HG03280 (cell line): Measurements from ENCODE around the gene PLSCR5.

Experiments used
- ATAC-seq: cut with Tn5 transposase; IDR thresholded peaks from one replicate; pipeline ENCODE4 v1.9.1; 2021; ENCODE audit warnings: mild to moderate bottlenecking, moderate library complexity; ENCODE audit not compliant: unreplicated experiment

The PLSCR5 gene, protein sequence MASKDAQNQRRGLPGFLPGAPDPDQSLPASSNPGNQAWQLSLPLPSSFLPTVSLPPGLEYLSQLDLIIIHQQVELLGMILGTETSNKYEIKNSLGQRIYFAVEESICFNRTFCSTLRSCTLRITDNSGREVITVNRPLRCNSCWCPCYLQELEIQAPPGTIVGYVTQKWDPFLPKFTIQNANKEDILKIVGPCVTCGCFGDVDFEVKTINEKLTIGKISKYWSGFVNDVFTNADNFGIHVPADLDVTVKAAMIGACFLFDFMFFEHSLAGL

DNA sequence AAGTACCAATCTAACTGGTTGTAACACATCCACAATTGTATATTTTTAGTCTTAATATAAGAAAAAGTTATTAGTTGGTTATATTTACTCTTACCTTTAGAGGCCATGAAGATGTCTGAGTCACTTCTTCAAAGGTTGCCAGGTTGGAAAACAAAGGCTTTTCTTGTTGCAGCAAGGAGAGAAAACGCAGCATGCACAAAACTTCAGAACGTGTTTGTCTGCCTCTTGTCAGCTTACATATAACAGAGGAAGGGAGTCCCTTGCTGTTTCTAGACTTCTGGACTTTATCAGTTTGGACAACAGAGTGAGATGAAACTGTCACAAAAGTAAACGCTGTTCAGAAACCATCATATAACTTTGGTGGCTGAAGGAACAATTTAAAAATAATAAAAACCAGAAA, at the start of gene PLSCR5:
PLSCR5 (minus strand) TSS at position 241 of the 400 bp plus-strand sequence; CDS start at position 107, 134 bp downstream.
- no peak for ATAC-seq

DNA sequence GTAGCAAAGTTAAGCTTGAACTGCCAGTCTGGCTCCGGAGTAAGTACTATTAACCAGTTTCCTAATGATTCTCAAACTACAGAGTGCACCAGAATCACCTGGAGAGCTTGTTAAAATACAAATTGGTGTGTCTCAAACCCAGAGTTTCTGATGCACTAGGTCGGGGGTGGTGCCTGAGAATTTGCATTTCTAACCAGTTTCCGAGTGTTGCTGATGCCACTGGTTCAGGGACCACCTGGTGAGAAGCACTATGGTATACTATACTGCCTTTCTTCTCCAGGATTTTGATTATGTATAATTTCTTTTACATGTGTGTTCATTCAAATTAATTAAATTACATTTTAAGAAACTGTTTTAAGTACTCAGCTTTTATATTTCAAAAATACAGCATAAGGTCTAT, 48.8 kb upstream of the PLSCR5 start:
- no peak for ATAC-seq

DNA sequence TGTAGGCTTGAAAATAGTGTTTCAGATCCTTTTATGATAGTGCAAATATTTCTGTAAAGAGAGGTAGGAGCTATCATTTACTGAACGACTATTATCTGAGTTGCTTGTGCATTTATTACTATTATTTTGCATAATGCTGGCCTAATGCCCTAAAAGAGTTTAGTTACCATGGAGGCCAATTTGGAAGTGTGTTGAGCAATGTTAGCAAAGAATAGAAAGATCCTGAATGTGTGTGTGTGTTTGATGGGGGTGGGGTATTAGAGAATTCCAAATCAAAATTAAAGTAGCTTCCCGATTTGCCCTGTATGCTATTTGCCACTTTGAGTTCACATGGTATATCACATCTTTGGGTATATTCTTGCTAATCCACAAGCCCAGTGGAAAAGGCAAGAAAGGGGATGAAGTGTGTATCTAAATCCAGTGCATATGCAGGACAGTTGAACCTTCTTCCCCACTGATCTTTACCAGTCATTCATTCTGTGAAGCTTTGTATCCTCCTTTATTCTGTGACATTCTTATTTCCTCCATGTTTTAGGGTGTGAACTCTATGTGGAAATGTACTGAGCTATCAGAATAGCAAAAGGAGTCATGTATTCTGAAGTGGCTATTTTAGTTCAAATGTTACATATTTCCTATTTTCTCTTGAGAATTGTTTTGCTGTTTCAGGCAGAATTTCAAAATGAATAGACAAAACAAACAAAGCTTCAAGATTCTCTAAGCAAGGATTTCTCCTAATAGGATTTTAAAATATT, 45.7 kb upstream of the PLSCR5 start:
- no peak for ATAC-seq

DNA sequence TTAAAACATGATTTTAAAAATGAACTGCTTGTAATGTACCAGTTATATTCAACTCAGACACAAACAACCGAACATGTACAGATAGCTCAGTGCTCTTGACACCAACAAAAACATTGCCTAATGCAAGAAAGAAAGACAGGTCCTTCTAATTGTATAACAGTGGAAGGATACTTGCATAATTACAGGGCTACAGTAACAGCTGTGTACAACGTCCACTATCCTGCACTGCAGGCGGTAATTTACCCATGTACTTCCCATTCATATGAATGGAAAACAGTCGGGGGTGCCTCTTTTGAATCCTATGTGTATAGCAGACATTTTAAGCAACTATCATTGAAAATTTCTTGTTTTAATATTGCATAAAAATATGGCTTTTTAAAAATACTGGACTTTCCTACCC, 41.1 kb upstream of the PLSCR5 start:
- no peak for ATAC-seq

DNA sequence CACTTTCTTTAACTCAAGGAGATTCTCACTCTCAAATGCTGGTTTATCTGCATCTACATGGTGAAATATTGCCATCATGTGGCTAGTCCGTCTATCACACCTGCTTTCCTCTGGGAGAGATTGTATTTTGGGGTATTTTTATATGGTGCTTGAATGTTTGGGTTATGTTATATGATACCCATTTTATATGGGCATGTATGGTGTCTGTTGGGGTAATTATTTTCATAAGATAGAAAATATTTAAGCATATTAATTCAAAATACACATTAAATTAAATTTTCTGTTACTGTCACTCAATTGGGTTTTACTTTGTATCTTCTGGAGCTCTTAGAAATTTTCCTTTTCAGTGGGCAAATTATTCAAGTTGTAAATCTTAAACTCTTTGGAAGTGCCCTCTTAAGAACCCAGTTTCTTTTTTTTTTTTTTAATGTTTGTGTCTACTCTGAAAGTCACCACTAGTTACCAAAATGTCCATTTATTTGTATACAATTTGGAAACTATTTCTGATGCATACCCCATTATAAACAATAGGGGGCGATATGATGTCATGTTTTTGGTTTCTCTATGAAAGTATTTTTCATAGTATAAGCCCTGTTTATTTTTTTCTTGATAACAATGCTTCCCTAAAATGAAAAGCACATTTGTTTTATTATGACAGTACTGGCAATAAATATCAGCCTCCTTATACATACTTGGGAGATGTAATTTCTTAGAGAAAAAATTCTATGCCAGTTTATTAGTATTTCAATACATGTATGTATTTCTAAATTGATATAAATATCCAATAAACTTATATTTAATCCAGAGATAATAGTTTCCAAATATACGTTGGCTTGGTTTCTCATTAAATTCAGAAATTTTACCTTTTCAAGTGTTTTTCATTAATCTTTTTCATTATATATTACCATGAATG, 36.1 kb upstream of the PLSCR5 start:
- ATAC-seq: peak; percentile 74

DNA sequence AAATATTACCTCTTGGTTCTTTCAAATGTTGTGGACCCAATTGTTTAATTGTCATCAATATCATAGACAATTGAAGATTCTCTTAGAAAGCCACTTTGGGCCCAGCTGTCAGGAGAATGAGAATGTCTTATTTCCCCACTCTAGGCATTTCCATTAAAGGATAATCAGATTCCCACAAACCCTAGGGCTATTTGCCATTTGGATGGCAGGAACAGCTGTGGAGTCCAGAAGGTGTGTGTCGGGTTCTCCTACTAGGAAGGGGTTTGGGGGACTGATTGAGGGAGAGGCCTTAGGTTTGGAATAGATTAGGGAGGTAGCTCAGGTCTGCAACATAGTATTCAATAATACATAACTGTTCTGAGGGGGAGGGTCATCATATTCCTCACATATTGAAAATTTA, 35.2 kb upstream of the PLSCR5 start:
- ATAC-seq: no peak

DNA sequence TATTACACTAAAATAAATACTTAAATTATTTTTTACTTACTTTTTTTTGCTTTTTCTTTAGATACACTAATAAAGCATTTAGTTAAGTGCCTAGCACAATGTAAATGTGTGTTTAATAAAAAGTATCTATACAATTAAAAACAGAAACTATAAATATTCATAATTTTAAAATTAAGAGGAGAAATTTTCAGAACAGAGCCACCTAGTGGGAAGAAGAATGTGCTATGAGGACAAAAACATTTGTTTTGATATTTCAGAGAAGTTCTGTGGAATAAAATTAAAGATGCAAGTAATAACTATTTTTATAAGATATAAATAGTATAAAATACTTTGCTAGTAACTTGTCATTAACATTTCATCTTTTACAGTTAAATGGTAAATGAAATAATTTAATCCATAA, 33.6 kb upstream of the PLSCR5 start:
- ATAC-seq: no peak

DNA sequence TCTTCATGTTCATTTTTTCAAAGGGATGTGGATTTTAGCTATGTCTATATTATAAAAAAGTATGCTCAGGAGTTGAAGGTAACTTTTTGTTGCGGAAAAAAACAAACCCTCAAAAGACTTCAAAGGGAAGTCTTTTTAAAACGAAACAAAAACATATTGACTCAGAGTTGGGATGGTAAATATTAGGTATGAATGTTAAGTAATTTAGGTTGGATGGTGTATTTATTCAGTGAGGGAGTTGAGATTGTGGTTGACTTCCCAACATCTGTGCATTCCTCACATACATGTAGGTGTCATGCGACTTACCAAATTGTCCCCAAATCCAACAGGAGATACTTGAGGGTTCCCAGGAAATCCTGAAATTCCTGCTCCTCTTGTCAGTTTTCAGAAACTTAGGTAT, 32.7 kb upstream of the PLSCR5 start:
- no peak for ATAC-seq

DNA sequence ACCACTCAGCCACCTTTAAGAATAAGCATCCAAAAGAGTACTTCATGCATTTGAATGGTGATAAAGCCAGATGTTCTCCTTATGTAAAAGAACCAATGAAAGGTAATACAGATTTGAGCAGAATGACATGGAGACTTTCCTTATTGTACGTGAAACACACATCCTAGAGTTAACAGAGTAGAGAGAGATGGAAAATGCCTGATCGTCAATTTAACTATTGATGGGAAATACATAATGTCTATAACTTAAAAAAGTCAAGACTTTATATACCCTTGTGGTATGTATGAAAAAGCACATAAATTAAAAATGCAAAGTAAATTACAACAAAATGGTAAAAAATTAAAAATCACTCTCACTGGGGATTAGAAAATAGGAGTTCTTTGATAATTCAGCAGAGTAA, 31.7 kb upstream of the PLSCR5 start:
- ATAC-seq: no peak

DNA sequence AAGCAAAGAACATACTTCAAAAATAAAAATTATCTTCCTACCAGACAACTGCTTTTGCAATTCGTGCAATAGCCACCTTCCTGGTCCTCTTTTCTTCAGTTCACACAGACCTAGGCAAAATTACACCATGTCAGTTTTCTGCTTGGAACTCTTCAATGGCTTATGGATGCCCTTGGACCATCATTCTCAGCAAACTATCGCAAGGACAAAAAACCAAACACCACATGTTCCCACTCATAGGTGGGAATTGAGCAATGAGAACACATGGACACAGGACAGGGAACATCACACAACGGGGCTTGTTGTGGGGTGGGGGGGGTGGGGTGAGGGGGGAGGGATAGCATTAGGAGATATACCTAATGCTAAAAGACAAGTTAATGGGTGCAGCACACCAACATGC, 29.2 kb upstream of the PLSCR5 start:
- no peak for ATAC-seq

DNA sequence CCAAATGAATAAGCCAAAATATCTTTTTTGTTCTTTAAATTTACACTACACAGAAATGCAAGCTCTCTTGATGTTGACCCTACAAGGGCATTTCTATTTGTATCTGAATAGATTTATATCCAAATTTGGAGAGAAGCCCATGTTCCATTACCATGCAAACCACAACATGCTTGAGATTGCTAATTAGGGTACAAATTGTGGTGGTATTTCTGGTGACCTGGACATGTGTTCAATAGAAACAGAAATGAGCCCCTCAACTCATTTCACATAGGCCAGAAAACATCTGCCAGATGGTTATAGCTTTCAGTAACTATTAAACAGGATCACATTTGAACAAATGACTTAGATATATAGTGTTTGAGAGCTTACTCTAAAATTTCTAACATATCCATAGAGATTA, 23.5 kb upstream of the PLSCR5 start:
- ATAC-seq: no peak

DNA sequence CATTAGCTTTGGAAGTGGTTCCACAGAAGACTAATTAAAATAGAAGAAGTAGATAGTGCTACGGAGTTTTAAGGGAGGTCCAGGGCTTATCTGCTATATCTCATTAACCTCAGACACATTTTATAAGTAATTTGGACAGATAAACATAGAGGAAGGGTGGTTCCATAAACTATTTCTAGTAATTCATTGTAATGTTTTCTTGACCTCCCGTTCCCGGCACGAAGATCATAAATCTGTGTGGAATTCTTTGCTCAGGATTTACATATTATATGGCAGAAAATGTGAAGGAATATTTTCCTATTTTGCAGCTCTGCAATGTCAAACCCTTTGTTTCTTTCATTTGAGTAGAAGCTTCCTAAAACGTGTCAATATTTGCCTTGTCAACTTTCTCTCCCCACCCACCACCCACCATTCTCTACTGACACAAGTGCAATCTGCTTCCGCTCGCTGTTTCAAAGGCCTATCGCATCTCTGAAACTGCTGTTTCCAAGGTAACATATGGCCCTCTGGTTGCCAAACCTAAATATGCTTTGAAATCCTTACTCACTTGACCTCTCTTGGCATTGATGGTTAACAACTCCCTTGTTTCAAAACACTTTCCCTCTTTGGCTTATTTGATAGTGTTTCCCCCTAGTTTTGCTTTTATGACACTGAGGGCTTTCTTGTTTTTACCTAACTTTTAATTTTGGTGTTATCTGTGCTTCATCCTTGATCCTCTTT, 21.4 kb upstream of the PLSCR5 start:
- ATAC-seq: no peak

DNA sequence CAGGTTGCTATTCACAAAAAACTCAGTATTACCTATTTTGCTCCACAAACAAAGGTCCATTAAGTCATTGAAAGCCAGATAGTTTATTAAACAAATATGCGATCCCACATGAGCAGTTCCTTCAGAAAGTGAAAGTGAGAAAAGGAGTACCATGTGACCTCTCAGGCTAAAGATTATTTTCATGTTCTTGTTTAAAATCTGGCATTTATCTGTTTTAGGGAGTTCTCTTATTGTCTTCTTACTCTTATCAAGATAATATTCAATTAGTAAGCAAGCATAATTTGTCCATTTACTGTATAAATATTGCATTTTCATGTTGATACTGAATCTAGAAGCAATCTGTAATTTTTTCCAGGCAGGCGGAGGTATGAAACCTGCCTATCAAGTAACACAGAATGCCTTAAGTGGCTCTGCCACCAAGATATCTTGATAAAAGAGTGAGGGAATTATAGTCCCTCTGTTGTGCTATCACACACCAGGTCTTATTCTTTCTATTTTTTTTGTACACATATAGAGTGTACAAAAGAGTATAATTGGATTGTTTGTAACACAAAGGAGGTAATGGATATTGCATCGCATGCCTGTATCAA, 20.1 kb upstream of the PLSCR5 start:
- ATAC-seq: no peak

DNA sequence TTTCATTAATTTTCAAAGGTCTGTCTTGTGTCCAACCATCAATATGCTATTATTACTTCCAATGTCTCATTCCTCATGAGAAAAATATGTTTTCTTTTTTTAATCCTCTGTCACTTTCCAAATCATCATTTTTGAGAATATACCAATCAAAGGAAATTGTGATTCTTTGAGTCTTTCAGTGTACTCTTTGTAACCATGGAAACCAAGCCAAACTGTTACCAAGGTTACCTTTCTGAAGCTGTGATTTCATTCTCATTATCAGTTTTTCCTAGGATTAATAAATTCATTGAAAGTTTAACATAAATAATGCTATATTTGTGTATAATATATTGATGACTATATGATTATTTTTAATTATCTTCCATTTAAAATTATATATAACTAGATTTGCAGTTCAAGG, 16.6 kb upstream of the PLSCR5 start:
- no peak for ATAC-seq

DNA sequence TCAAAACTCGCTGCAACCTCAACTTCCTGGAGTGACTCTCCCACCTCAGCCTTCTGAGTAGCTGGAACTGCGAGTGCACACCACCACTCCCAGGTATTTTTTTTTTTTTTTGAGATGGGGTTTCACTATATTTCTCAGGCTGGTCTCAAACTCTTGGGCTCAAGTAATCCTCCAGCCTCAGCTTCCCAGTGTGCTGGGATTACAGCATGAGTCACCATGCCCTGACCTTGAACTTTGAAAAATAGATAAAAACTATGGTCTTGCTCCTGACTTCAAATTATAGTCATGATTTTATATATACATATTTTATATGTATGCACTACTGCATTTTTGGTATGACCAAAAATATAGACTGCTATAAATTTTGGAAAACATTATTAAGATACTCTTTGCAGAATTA, 6.9 kb upstream of the PLSCR5 start:
- no peak for ATAC-seq

DNA sequence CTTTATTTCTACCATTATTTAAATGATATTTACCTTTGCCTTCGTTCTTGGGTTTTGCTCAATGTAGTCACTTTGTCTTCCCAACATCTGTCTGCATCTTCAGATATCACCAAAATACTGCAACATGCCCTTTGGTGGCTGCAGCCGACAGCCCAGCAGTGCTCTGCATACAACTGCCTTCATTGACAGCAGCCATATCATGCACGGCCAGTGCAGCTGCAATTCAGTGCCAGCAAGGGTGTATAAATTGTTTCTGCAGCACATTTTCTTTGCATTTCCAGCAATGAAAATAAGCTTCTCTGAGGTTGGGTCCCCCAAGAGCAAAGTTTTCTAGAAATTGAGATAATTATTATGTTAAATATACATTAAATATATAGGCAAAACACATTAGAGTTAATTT, 6.0 kb upstream of the PLSCR5 start:
- no peak for ATAC-seq

DNA sequence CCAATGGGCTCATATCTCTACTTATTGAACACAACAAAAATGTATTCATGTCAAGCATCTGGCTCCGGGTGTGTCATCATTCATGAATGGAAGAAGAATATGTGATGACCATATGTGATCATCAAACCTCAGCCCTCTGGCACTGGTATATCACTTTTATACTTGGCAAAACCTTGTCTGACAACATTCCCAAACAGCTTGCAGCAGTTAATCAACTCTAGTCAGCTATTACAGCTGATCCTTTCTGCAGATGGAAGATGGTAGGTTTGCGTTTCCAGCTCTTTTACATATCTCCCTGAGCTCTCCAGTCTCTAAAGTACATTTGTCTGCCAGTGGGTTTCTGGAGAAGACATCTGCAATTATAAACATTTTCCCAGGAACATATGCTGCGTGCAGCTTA, 6.6 kb downstream of the PLSCR5 start:
- no peak for ATAC-seq

DNA sequence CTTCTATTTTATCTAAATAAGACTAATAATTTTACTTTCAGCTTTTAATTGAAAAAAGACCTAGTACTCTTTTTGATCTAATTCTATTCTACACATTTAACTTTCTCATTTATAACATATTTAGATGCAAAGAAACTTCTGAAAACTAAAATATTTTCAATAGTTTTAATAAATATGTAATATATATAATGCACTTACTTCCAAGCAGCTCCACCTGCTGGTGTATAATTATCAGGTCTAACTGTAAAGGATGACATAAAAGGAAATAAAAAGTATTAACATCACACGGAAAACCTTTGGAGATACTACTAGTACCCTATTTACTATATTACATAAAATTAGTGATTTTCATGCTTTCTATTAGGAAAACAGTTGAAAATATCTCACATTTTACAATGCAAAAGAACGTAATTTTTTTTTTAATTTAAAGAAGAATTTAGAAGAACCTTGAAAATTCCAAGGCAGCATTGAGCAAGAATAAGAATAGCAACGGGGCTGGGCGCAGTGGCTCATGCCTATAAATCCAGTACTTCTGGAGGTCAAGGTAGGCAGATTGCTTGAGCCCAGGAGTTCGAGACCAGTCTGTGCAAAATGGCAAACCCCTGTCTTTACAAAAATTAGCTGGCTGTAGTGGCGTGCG, 10.2 kb downstream of the PLSCR5 start:
- no peak for ATAC-seq

DNA sequence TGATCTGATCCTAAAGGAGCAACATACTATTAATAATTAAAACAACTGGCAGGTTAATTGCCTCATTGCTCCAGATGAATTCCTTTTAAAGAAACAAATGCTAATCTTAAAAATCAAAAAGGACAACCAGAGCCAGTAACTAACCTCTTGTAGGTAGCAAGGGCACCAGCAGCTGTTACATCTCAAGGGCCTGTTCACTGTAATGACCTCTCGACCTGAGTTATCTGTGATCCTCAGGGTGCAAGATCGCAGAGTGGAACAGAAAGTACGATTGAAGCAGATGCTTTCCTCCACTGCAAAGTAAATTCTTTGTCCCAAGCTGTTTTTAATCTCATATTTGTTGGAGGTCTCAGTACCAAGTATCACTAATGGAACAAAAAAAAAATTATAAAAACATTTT, 11.4 kb downstream of the PLSCR5 start:
- ATAC-seq: no peak

DNA sequence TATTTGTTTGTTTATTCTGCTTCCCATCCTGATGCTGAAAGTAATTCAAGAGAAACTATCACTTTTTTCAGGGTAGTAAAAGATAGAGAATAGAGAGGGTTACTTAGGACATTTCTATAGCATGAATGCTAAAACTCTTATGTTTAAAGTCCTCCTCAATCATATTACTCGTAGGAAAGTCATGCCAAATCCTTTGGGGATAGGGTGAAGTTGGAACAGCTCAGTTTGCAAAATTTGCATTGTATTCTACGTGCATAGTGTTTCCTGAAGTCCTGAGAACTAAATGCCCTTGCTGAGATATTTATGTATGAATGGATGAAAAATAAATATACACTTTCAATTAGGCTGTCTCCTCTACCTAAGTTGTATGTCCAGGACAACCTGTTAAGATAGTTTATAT, 14.6 kb downstream of the PLSCR5 start:
- no peak for ATAC-seq
